GM10266 (cell line): ENCODE measurements around the gene LRRC49.

ENCODE experiments used
- DNase-seq: peaks from one replicate; pipeline ENCODE4 v3.0.0; 2012; ENCODE audit errors: extremely low spot score
- TF ChIP-seq, protein P1 (sequence below): IDR thresholded peaks from 2 replicates; pipeline ENCODE4 v1.5.1; 2012; ENCODE audit warnings: mild to moderate bottlenecking, low read depth; ENCODE audit not compliant: control insufficient read depth, insufficient read depth; ENCODE audit errors: missing control alignments

The LRRC49 gene

GRCh38 chr15:70859322-70859908, 33.2 kb upstream of the LRRC49 start:
- no peak for DNase-seq
- TF ChIP-seq, protein P1, sequence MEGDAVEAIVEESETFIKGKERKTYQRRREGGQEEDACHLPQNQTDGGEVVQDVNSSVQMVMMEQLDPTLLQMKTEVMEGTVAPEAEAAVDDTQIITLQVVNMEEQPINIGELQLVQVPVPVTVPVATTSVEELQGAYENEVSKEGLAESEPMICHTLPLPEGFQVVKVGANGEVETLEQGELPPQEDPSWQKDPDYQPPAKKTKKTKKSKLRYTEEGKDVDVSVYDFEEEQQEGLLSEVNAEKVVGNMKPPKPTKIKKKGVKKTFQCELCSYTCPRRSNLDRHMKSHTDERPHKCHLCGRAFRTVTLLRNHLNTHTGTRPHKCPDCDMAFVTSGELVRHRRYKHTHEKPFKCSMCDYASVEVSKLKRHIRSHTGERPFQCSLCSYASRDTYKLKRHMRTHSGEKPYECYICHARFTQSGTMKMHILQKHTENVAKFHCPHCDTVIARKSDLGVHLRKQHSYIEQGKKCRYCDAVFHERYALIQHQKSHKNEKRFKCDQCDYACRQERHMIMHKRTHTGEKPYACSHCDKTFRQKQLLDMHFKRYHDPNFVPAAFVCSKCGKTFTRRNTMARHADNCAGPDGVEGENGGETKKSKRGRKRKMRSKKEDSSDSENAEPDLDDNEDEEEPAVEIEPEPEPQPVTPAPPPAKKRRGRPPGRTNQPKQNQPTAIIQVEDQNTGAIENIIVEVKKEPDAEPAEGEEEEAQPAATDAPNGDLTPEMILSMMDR = no peak

DNA sequence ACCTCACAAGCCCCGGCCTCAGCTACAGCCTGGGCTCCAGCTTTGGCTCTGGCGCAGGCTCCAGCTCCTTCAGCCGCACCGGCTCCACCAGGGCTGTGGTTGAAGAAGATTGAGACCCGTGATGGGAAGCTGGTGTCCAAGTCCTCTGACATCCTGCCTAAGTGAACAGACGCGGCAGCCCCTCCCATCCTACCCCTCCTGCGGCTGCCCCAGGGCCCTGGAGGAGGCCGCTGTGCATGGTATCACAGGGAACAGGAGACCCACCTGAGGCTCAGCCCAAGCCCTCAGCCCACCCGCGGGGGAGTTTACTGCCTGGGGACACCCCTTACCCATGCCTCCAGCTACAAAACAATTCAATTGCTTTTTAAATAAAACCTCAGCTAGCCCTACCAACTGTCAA, 32.6 kb upstream of the LRRC49 start:
- TF ChIP-seq, protein P1 = no peak
- no peak for DNase-seq

- DNase-seq = no peak
These were observed 29.0 kb upstream of the LRRC49 start for GRCh38 chr15:70863450-70864218.

GRCh38 chr15:70866982-70867641, 25.5 kb upstream of the LRRC49 start:
- TF ChIP-seq, protein P1 = no peak
- DNase-seq = no peak

More at GRCh38 chr15:70863450-70864218, 29.0 kb upstream of the LRRC49 start:
- TF ChIP-seq, protein P1 = no peak

DNA sequence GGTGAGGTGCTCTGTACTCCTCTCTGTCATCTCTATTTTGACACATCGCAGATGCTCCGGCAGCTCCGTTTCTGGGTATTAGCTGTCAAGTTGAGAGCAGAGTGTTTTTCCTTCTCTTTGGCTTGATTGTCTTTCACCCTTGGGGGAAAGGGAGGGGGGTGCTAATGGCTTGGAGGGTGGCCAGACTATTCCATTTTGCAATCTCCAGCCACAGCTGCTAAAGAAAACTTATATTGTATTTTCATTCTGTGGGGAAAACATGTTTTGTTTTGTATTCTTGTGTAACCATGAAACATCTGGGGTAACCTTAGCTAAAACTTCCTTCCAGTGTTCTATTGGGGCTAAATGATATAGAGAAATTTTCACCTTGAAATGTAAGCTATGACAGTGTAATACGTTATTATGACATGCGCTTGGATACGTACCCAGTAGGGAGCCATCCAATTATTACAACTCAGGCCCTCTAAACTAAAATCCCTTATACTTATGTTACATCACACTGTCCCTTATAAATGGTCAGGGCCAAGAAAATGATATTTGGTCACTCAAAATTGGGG, 24.6 kb upstream of the LRRC49 start:
- TF ChIP-seq, protein P1 = no peak
- DNase-seq = no peak

GRCh38 chr15:70869346-70869745, 23.3 kb upstream of the LRRC49 start:
- no peak for DNase-seq
- TF ChIP-seq, protein P1 = no peak
